Nucleus accumbens (tissue), 56 donors: ENCODE measurements around the gene CCDC107.
"Not testable (repeated sequence)": the region's sequence is repeated elsewhere in the genome, so short reads cannot be mapped to it uniquely, and the experiment has no call there.

ENCODE experiments used
- DNase-seq, 56 donors: peaks; one replicate each; lab custom pipeline; 2025; lab: John Stamatoyannopoulos, UW

CCDC107 gene

GRCh38 chr9:35637427-35637955 is 20.6 kb upstream of the CCDC107 start:
- DNase-seq = not testable (repeated sequence)

- DNase-seq = not testable (repeated sequence)
Measured at GRCh38 chr9:35638751-35639150, 19.3 kb upstream of the CCDC107 start.

- not testable (repeated sequence) for DNase-seq
Measured at GRCh38 chr9:35639225-35639624, 18.9 kb upstream of the CCDC107 start.

DNA sequence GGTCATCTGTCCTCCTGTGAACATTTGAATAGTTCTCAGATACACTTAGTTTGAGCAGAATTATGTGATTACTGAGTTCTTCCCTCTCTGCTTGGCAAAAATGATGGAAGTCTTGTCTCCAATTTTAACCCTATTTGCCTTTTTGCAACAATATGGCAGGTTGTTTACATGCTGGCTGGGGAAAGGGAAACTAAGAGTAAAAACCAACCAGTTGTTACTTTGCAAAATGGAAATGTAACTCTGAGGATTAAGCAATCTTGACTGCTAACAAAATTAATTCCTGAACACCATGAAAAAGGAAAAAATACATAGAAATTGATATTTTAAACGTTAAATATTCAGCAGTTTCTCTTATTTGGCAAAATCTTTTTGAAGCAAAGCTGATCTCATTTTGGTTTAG is 18.5 kb upstream of the CCDC107 start:
- no peak for DNase-seq

DNA sequence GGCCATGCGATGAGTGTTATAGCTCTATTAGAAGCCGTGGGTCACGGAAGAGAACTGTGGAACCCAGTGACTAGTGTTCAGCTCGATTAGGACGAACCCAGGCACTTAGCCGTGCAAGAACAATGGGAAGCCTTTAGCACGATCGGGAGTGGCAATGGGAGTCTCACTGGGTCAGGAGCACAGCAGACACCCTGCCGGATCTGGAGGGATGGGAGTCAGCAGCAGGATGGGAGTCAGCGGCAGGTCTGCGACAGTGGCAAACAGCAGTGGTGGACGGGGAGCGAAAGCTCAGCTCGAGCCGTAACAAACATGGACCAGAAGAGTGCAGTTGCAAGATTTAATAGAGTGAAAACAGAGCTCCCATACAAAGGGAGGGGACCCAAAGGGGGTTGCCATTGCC is 17.7 kb upstream of the CCDC107 start:
- not testable (repeated sequence) for DNase-seq

DNA sequence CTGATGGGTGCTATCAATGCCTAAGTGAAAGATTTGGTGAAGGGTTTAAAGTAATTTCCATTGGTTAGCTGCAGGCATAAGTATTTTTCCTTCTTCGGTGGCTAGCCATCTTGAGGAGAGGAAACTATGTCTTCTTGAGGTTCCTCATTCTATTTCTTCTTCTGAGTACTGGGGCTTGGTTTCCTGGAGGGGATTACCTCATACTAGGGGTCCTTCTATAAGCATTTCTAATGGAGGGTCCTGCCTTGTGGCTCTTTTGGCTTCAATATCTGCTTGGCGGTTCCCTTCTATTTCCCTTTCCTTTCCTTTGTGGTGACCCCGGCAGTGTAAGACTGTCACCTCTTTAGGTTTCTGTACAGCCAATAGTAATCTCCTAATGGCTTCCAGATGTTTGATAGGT is 16.6 kb upstream of the CCDC107 start:
- not testable (repeated sequence) for DNase-seq

DNA sequence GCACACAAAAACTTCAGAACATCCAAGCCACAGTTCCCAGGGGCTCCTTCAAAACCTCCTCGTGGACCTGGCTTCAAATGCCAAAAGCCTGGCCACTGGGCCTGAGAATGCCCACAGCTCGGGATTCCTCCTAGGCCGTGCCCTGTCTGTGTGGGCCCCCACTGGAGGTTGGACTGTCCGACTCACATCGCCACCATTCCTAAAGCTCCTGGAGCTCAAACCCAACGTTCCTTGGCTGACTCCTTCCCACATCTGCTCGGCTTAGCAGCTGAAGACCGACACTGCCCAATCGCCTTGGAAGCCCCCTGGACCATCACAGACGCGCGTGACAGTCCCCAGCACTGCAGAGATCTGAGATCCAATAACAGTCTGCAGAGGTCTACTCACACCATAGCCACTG is 15.0 kb upstream of the CCDC107 start:
- no peak for DNase-seq

- not testable (repeated sequence) for DNase-seq
Measured at GRCh38 chr9:35645736-35646135, 12.4 kb upstream of the CCDC107 start.

- DNase-seq = peak in 6 of 56 donors; percentile 34 to 62 (median 38)
Measured at GRCh38 chr9:35646153-35646532, 11.9 kb upstream of the CCDC107 start.

GRCh38 chr9:35646533-35647265 is 11.4 kb upstream of the CCDC107 start:
- DNase-seq = peak in 55 of 56 donors; percentile 41 to 94 (median 82)

GRCh38 chr9:35649431-35650340 is 8.4 kb upstream of the CCDC107 start:
- peak in 7 of 56 donors; percentile 12 to 39 (median 19) for DNase-seq

DNA sequence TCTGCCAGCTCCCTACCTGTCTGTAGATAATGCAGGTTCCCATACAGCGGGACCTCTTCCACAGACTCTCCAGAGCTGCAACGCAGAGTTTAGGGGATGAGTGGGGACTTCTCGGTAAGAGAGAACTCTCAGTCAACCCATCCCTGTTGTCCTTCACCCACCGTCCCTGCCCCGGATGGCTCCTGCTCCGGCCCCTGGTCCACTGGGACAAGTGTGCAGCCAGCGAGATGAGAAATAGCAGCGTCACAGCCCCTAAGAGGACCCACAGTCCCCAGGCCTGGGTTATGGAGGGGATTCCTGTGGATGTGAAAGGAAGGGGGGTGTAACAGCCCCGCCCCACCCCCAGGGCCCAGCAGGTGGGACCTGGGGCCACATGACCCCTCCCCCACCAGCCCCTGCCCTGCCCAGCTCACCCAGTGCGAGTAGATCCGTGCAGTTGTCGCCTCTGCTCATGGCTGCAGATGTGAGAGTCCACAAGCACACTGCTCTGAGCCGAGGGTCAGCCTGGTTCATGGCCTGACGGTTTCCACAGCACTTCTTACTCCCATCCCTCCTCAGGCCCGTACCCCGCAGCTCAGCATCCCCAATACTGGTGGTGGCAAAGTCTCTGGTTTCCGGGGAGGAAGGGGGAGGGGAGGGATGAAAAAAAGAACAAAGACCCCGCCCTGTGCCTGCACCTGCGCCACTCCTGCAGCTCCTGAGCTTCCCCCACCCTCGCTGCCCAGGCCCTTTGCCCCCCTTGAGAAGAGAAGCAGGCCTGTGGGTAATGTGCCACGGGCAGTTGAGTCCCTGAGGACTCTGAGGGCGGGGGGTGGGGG is 7.5 kb upstream of the CCDC107 start, which contains the start of gene SIT1:
Gene SIT1 (minus strand): TSS at position 591 of the 818 bp plus-strand sequence. CDS start 78 bp downstream, at position 513.
- no peak for DNase-seq

GRCh38 chr9:35651956-35652828 is 5.9 kb upstream of the CCDC107 start:
- DNase-seq = no peak

- no peak for DNase-seq
Measured at GRCh38 chr9:35652829-35653209, 5.3 kb upstream of the CCDC107 start.

DNA sequence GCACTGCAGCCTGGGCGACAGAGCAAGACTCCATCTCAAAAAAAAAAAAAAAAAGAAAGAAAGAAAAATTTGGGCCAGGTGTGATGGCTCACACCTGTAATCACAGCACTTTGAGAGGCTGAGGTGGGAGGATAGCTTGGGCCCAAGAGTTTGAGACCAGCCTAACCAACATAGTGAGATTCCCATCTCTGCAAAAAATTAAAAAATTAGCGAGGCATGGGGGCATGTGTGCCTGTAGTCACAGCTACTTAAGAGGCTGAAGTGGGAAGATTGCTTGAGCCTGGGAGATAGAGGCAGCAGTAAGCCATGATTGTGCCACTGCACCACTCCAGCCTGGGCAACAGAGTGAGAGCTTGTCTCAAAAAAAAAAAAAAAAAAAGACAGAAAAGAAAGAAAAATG is 4.5 kb upstream of the CCDC107 start:
- DNase-seq = no peak

GRCh38 chr9:35656348-35656747 is 1.7 kb upstream of the CCDC107 start:
- DNase-seq = no peak

GRCh38 chr9:35656831-35657545 is 1.1 kb upstream of the CCDC107 start:
- peak in 4 of 56 donors; percentile 49 to 58 (median 54) for DNase-seq

- DNase-seq = peak; percentile 62 to 100 (median 94)
Measured at GRCh38 chr9:35657546-35658136, 451 bp upstream of the CCDC107 start, which contains the start of gene RMRP. RMRP (minus strand) TSS chr9:35658019.
